ENCODE measurements around the gene DCTN4. TPM values are rescaled to one million over a fixed set of nuclear protein-coding genes. Genes with fewer than 3 reads are reported as not detected.
A peak's percentile ranks its signal among the peaks of the same experiment; 100 is the strongest.

The DCTN4 gene
- total RNA-seq, 1 donor from 2014 or later: 23.7 TPM

- no peak for TF ChIP-seq CTCF (IDR thresholded peaks at IDR 0.05; ENCODE audit: insufficient read depth, low read length, severe bottlenecking)
- Histone ChIP-seq H3K4me3 (ENCODE audit: low read depth, low read length) (peak overlapping the region; percentile 94), H3K27me3 (ENCODE audit: control insufficient read depth, insufficient read depth, low read length) (no peaks in the 10 kb centered on the region), H3K36me3 (ENCODE audit: control insufficient read depth, insufficient read depth, low read length) (peaks cover 14% of the 10 kb centered on the region)
- DNase-seq (ENCODE audit: low read depth) (no peak), FAIRE-seq (no peak)
Measured at GRCh38 chr5:150700246-150700593, 58.6 kb downstream of the DCTN4 start.

GRCh38 chr5:150694612-150695011 lies 64.2 kb downstream of the DCTN4 start:
- H3K27me3 ChIP-seq (ENCODE audit: control insufficient read depth, insufficient read depth, low read length): no peaks in the 10 kb centered on the region
- H3K4me3 ChIP-seq (ENCODE audit: low read depth, low read length): no peak overlapping the region
- DNase-seq (ENCODE audit: low read depth) (no peak), FAIRE-seq (no peak)
- peaks cover 32% of the 10 kb centered on the region for H3K36me3 ChIP-seq (ENCODE audit: control insufficient read depth, insufficient read depth, low read length)
- no peak for TF ChIP-seq CTCF (IDR thresholded peaks at IDR 0.05; ENCODE audit: insufficient read depth, low read length, severe bottlenecking)

- H3K36me3 ChIP-seq (ENCODE audit: control insufficient read depth, insufficient read depth, low read length): peaks cover 25% of the 10 kb centered on the region
- no peaks in the 10 kb centered on the region for H3K27me3 ChIP-seq (ENCODE audit: control insufficient read depth, insufficient read depth, low read length)
- no peak overlapping the region for H3K4me3 ChIP-seq (ENCODE audit: low read depth, low read length)
- DNase-seq (ENCODE audit: low read depth) (no peak), FAIRE-seq (no peak)
- TF ChIP-seq CTCF (IDR thresholded peaks at IDR 0.05; ENCODE audit: insufficient read depth, low read length, severe bottlenecking): no peak
Measured at GRCh38 chr5:150692276-150692675, 66.5 kb downstream of the DCTN4 start.

- H3K36me3 ChIP-seq (ENCODE audit: control insufficient read depth, insufficient read depth, low read length): peaks cover 18% of the 10 kb centered on the region
- no peak for TF ChIP-seq CTCF (IDR thresholded peaks at IDR 0.05; ENCODE audit: insufficient read depth, low read length, severe bottlenecking)
- DNase-seq (ENCODE audit: low read depth): no peak
Measured at GRCh38 chr5:150690760-150691159, 68.1 kb downstream of the DCTN4 start.

GRCh38 chr5:150689120-150689519 lies 69.7 kb downstream of the DCTN4 start:
- H3K36me3 ChIP-seq (ENCODE audit: control insufficient read depth, insufficient read depth, low read length): peaks cover 11% of the 10 kb centered on the region
- FAIRE-seq (no peak), DNase-seq (ENCODE audit: low read depth) (no peak)
- H3K4me3 ChIP-seq (ENCODE audit: low read depth, low read length): no peak overlapping the region
- TF ChIP-seq CTCF (IDR thresholded peaks at IDR 0.05; ENCODE audit: insufficient read depth, low read length, severe bottlenecking): no peak
- H3K27me3 ChIP-seq (ENCODE audit: control insufficient read depth, insufficient read depth, low read length): no peaks in the 10 kb centered on the region

More at GRCh38 chr5:150690760-150691159, 68.1 kb downstream of the DCTN4 start:
- FAIRE-seq: no peak
- no peaks in the 10 kb centered on the region for H3K27me3 ChIP-seq (ENCODE audit: control insufficient read depth, insufficient read depth, low read length)
- no peak overlapping the region for H3K4me3 ChIP-seq (ENCODE audit: low read depth, low read length)

- no peak overlapping the region for H3K4me3 ChIP-seq (ENCODE audit: low read depth, low read length)
- DNase-seq (ENCODE audit: low read depth): no peak
- no peak for FAIRE-seq
- peaks cover 2% of the 10 kb centered on the region for H3K27me3 ChIP-seq (ENCODE audit: control insufficient read depth, insufficient read depth, low read length)
- no peaks in the 10 kb centered on the region for H3K36me3 ChIP-seq (ENCODE audit: control insufficient read depth, insufficient read depth, low read length)
- no peak for TF ChIP-seq CTCF (IDR thresholded peaks at IDR 0.05; ENCODE audit: insufficient read depth, low read length, severe bottlenecking)
Measured at GRCh38 chr5:150676578-150676977, 82.2 kb downstream of the DCTN4 start.
